GM12801 (cell line): ENCODE results near the gene POGLUT2.

Experiments used
- TF ChIP-seq, protein P1 (sequence below): IDR thresholded peaks from one replicate; pipeline ENCODE4 v1.5.1; 2011; ENCODE audit warnings: control low read depth; ENCODE audit not compliant: insufficient read length; ENCODE audit errors: extremely low read depth

POGLUT2 gene

DNA sequence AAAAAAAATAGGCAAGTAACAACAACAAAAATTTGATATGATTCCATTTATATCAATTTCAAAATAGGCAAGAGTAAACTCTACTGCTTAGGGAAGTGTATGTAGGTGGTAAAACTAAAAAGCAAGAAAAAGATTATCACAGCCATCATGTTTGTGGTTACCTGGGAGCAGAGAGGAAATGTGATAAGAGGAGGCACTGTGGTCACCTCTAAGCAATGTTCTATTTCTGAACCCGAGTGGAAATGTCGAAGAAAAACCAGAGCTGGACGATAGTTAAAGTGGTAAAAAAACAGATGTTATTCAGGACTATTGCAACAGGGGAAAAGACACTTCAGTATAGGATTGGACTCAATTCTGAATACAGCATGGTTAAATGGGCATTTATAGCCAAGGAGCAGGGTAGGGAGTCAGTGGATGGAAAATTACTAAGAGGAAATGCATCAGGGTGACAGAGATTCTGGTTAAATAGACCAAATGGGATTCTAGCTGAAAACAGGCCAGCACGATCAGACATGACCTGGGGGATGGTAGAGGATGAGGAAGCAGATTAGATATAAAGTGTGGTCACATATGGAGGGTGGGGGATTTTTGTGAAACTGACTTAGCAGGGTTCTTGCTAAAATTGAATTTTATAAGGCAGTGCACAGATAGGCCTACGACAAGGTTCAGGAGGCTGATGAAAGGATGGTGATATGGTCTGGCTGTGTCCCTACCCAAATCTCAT, 19.2 kb downstream of the POGLUT2 start:
- TF ChIP-seq, protein P1, sequence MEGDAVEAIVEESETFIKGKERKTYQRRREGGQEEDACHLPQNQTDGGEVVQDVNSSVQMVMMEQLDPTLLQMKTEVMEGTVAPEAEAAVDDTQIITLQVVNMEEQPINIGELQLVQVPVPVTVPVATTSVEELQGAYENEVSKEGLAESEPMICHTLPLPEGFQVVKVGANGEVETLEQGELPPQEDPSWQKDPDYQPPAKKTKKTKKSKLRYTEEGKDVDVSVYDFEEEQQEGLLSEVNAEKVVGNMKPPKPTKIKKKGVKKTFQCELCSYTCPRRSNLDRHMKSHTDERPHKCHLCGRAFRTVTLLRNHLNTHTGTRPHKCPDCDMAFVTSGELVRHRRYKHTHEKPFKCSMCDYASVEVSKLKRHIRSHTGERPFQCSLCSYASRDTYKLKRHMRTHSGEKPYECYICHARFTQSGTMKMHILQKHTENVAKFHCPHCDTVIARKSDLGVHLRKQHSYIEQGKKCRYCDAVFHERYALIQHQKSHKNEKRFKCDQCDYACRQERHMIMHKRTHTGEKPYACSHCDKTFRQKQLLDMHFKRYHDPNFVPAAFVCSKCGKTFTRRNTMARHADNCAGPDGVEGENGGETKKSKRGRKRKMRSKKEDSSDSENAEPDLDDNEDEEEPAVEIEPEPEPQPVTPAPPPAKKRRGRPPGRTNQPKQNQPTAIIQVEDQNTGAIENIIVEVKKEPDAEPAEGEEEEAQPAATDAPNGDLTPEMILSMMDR = no peak

- TF ChIP-seq, protein P1 = no peak
Observed at GRCh38 chr13:102777736-102778135, 21.0 kb downstream of the POGLUT2 start.

- TF ChIP-seq, protein P1 = no peak
Observed at GRCh38 chr13:102776271-102776670, 22.5 kb downstream of the POGLUT2 start.

DNA sequence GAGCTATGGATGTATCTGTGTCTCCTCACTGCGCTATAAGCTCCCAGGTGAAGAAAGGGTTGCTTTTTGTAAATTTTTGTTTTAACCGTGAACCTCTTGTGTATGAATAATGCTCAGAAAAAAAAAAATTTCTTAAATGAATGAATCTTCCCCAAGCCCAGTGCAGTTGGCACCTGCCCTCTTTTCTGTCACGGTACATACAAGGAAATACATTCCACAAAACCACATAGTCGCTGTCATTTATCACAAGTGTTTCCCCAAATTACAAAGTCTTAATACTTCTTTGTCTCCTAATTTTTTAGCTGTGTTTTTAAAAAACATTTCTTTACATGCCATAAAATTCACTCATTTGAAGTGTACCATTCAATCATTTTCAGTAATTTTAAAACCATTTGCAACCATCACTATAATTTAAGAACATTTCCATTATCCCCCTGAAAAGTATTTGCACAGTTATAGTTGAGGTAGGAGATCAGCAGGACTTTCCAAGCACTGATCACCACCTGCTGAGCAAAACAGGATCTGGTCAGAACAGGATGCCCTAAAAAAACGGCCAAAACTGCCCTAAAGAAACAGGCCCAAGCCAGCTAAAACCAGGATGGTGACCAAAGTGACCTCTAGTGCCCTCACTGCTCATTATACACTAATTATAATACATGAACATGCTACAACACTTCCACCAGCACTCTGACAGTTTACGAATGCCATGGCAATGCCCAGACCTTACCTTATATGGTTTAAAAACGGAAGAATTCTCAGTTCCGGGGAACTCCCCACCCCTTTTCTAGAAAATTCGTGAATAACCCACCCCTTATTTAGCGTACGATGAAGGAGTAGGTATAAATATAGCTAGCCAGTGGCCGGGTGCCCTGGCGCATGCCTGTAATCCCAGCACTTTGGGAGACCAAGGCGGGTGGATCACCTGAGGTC, 23.9 kb downstream of the POGLUT2 start:
- TF ChIP-seq, protein P1 = no peak

DNA sequence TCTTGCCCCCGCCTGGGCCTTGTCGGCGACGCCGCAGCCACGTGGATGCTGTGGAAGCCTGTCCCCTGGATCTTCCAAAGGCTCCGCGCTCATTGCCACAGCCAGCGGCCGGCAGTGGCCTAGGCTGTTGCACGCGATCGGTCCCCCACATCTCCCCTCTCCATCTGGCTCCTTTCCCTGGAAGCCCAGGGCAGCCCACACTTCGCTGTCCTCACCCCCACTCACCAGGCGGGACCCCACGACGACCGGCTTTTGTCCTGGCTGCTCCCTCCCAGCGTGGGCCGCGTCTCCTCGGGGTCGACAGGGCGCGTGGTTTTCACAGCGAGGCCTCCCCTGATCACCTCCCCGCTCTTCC, 24.6 kb downstream of the POGLUT2 start:
- TF ChIP-seq, protein P1 = no peak

DNA sequence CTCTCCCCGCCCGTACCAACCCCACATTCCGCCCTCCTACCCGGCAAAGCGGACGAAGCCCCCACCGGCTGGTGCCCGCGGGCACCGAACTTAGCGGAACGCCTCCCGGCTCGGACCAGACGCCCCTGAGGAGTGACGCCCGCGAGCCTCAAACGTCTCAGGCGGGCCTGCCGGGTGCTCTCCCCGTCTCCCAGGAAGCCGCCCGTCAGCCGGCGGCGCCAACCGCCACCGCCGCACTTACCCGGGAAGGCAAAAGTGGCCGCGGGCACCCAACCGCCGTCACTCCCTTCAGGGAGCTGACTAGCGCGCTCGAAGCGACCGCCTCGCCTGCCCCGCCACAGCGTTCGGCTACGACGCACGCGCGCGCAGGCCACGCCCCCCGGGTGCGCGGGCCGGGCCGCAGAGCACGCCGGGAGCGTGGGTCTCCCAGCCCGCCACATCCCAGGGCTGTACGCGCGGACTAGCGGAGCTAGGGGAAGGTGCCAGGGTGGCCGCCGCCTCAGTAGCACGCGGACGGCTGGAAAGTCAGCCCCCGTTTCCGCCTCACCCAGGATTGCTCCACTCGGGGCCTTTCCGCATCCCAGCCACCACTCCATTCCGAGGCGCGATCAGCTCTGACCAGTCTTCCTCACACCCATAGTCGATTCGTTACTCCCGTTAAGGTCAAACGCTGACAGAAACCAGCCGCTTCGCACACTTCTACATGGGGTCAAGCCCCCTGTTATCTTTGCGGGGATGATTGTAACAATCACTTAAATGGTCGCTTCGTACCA, 25.1 kb downstream of the POGLUT2 start, which contains the start of gene TEX30:
TEX30 (minus strand) TSS at position 346 of the 773 bp plus-strand sequence. CDS start 3,760 bp downstream, outside the sequence.
- TF ChIP-seq, protein P1 = no peak

- TF ChIP-seq, protein P1 = no peak
Observed at GRCh38 chr13:102772042-102772425, 26.7 kb downstream of the POGLUT2 start.
